Measurements from ENCODE around the gene FFAR3.

FFAR3 gene

DNA sequence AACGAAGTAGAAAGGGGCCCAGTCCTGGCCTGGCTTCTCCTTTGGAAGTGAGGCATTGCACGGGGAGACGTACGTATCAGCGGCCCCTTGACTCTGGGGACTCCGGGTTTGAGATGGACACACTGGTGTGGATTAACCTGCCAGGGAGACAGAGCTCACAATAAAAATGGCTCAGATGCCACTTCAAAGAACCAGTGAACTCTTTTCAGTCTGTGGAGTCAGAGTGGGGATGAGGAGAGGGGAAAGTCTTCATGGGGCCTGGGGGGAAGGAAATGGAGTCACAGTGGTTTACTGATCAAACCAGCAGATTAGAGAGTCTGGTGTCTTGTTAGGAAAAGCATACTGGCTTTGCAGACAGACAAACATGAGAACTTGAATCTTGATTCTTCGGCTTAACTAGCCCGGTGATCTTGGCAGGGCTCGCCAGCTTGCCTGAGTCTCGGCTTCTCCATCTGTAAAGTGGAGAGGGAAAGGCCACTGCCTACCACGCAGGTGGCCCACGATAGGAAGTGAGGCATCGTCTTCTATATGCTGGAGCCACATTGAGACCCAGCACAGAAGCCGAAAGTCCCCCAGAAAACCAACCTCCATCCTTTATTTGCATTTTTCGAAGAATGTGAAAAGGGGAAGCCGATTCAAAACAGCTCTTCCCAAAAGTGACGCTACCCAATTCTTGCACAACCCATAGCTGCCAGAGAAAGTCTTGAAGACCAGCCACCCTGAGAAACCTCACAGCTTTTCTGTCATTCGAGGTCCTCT lies 10.9 kb upstream of the FFAR3 start, which contains the start of gene FFAR1:
Gene FFAR1, plus strand, starts transcription at position 732 of the 759 bp plus-strand sequence. CDS start 3,650 bp downstream, outside the sequence.
- no peak for DNase-seq (ENCODE audit: low read depth, low spot score)
- Histone ChIP-seq H3K36me3 (ENCODE audit: insufficient read depth, insufficient read length, low read length) (no peaks in the 10 kb centered on the region), H3K9me3 (ENCODE audit: insufficient read depth, low read length) (no peaks in the 10 kb centered on the region), H3K27me3 (ENCODE audit: insufficient read depth, insufficient read length) (peaks cover 6% of the 10 kb centered on the region), H3K4me1 (ENCODE audit: insufficient read depth, insufficient read length) (peaks cover 9% of the 10 kb centered on the region), H3K9ac (ENCODE audit: insufficient read length, low read depth) (no peak within 1 kb of the TSS), H3K4me3 (ENCODE audit: insufficient read length, low read depth) (no peak within 1 kb of the TSS)
- TF ChIP-seq SUZ12 (IDR thresholded peaks at IDR 0.05; ENCODE audit: extremely low read depth, insufficient read depth, insufficient read length), result no peak
- no peak for TF ChIP-seq YY1 (IDR thresholded peaks at IDR 0.05; ENCODE audit: insufficient read depth, insufficient read length)
- TF ChIP-seq ZNF274 (IDR thresholded peaks at IDR 0.05; ENCODE audit: low read depth, low read length), result no peak

GRCh38 chr19:35347930-35348298 lies 10.3 kb upstream of the FFAR3 start:
- Histone ChIP-seq H3K27me3 (ENCODE audit: insufficient read depth, insufficient read length) (peaks cover 6% of the 10 kb centered on the region), H3K9ac (ENCODE audit: insufficient read length, low read depth) (no peak overlapping the region)

DNA sequence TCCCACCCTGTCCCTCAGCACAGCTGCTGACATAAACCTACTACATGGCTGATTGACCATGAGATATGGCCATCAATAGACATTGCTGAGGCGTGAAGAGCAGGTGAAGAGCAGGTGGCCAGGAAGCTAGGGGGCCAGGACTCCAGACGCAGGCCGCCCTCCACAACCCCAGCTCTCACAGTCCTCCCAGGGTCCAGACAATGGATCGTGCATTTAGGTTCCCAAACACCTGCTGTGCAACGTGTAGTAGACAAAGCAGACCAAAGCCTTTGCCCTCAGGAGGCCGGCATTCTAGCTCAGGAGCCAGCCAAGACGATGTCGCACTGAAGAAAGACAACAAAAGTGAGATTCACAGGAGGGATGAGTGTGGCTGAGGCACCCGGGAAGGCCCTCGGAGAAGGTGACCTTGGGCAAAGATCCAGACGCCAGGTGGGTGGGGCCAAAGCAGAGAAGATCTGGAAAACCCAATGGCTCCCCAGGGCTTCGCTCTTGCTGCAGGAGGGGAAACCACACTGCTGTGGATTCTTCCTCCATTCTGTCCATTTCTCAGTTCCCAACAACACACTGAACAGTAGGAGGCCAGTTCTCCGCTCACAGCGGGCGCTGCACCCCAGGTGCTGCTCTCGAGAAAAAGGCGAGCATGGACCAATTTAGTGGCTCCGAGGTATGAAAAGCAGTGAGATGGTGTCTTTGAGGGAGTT lies 9.2 kb upstream of the FFAR3 start:
- DNase-seq (ENCODE audit: low read depth, low spot score), result no peak
- peaks cover 6% of the 10 kb centered on the region for H3K27me3 ChIP-seq (ENCODE audit: insufficient read depth, insufficient read length)
- no peak for TF ChIP-seq ZNF274 (IDR thresholded peaks at IDR 0.05; ENCODE audit: low read depth, low read length)
- no peak for TF ChIP-seq SUZ12 (IDR thresholded peaks at IDR 0.05; ENCODE audit: extremely low read depth, insufficient read depth, insufficient read length)
- no peak for TF ChIP-seq YY1 (IDR thresholded peaks at IDR 0.05; ENCODE audit: insufficient read depth, insufficient read length)
- H3K9ac ChIP-seq (ENCODE audit: insufficient read length, low read depth), result no peak overlapping the region
- H3K4me1 ChIP-seq (ENCODE audit: insufficient read depth, insufficient read length), result peaks cover 9% of the 10 kb centered on the region
- no peak overlapping the region for H3K4me3 ChIP-seq (ENCODE audit: insufficient read length, low read depth)
- no peaks in the 10 kb centered on the region for H3K9me3 ChIP-seq (ENCODE audit: insufficient read depth, low read length)
- H3K36me3 ChIP-seq (ENCODE audit: insufficient read depth, insufficient read length, low read length), result no peaks in the 10 kb centered on the region

More at GRCh38 chr19:35347930-35348298, 10.3 kb upstream of the FFAR3 start:
- Histone ChIP-seq H3K4me1 (ENCODE audit: insufficient read depth, insufficient read length) (peaks cover 9% of the 10 kb centered on the region), H3K9me3 (ENCODE audit: insufficient read depth, low read length) (no peaks in the 10 kb centered on the region), H3K36me3 (ENCODE audit: insufficient read depth, insufficient read length, low read length) (no peaks in the 10 kb centered on the region), H3K4me3 (ENCODE audit: insufficient read length, low read depth) (no peak overlapping the region)
- TF ChIP-seq SUZ12 (IDR thresholded peaks at IDR 0.05; ENCODE audit: extremely low read depth, insufficient read depth, insufficient read length) (no peak), ZNF274 (IDR thresholded peaks at IDR 0.05; ENCODE audit: low read depth, low read length) (no peak), YY1 (IDR thresholded peaks at IDR 0.05; ENCODE audit: insufficient read depth, insufficient read length) (no peak)
- no peak for DNase-seq (ENCODE audit: low read depth, low spot score)

- H3K27me3 ChIP-seq (ENCODE audit: insufficient read depth, insufficient read length), result peaks cover 6% of the 10 kb centered on the region
- H3K9me3 ChIP-seq (ENCODE audit: insufficient read depth, low read length), result no peaks in the 10 kb centered on the region
- H3K4me1 ChIP-seq (ENCODE audit: insufficient read depth, insufficient read length), result peaks cover 6% of the 10 kb centered on the region
- no peak for DNase-seq (ENCODE audit: low read depth, low spot score)
- H3K36me3 ChIP-seq (ENCODE audit: insufficient read depth, insufficient read length, low read length), result no peaks in the 10 kb centered on the region
- TF ChIP-seq YY1 (IDR thresholded peaks at IDR 0.05; ENCODE audit: insufficient read depth, insufficient read length) (no peak), ZNF274 (IDR thresholded peaks at IDR 0.05; ENCODE audit: low read depth, low read length) (no peak), SUZ12 (IDR thresholded peaks at IDR 0.05; ENCODE audit: extremely low read depth, insufficient read depth, insufficient read length) (no peak)
- H3K9ac ChIP-seq (ENCODE audit: insufficient read length, low read depth), result no peak overlapping the region
- no peak overlapping the region for H3K4me3 ChIP-seq (ENCODE audit: insufficient read length, low read depth)
Measured at GRCh38 chr19:35349614-35350521, 8.4 kb upstream of the FFAR3 start.

DNA sequence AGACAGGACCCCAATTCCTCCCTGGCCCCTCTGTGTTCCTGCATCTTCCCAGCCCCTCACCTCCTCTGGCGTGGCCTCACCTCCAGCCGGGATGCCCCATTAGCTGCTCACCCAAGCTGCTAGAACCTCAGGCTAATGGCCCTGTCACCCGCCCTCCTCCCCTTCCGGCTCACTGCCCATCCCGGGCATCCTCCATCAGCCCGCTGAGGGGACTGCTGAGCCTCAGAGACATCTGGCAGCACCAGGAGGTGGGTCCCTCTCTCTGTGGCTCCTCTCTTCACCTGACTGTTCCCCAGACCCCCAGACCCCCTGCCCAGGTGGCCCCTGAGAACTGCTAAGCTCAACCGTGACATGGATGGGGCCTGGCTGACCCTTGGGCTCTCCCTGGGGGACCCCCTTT lies 7.7 kb upstream of the FFAR3 start:
- no peak for DNase-seq (ENCODE audit: low read depth, low spot score)
- no peak overlapping the region for H3K9ac ChIP-seq (ENCODE audit: insufficient read length, low read depth)
- H3K36me3 ChIP-seq (ENCODE audit: insufficient read depth, insufficient read length, low read length), result no peaks in the 10 kb centered on the region
- no peaks in the 10 kb centered on the region for H3K9me3 ChIP-seq (ENCODE audit: insufficient read depth, low read length)
- H3K4me1 ChIP-seq (ENCODE audit: insufficient read depth, insufficient read length), result peaks cover 3% of the 10 kb centered on the region
- H3K27me3 ChIP-seq (ENCODE audit: insufficient read depth, insufficient read length), result peaks cover 6% of the 10 kb centered on the region
- H3K4me3 ChIP-seq (ENCODE audit: insufficient read length, low read depth), result no peak overlapping the region
- TF ChIP-seq ZNF274 (IDR thresholded peaks at IDR 0.05; ENCODE audit: low read depth, low read length) (no peak), YY1 (IDR thresholded peaks at IDR 0.05; ENCODE audit: insufficient read depth, insufficient read length) (no peak), SUZ12 (IDR thresholded peaks at IDR 0.05; ENCODE audit: extremely low read depth, insufficient read depth, insufficient read length) (no peak)

DNA sequence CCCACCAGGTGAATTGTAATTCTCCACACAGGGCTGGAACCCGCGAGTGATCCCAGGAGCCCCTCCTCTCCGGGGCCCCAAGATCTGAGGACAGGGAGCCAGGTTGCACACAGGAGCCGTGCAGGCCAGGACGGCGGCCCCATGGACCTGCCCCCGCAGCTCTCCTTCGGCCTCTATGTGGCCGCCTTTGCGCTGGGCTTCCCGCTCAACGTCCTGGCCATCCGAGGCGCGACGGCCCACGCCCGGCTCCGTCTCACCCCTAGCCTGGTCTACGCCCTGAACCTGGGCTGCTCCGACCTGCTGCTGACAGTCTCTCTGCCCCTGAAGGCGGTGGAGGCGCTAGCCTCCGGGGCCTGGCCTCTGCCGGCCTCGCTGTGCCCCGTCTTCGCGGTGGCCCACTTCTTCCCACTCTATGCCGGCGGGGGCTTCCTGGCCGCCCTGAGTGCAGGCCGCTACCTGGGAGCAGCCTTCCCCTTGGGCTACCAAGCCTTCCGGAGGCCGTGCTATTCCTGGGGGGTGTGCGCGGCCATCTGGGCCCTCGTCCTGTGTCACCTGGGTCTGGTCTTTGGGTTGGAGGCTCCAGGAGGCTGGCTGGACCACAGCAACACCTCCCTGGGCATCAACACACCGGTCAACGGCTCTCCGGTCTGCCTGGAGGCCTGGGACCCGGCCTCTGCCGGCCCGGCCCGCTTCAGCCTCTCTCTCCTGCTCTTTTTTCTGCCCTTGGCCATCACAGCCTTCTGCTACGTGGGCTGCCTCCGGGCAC lies 6.7 kb upstream of the FFAR3 start:
- peaks cover 6% of the 10 kb centered on the region for H3K27me3 ChIP-seq (ENCODE audit: insufficient read depth, insufficient read length)
- H3K4me3 ChIP-seq (ENCODE audit: insufficient read length, low read depth), result no peak overlapping the region
- H3K36me3 ChIP-seq (ENCODE audit: insufficient read depth, insufficient read length, low read length), result no peaks in the 10 kb centered on the region
- H3K9me3 ChIP-seq (ENCODE audit: insufficient read depth, low read length), result no peaks in the 10 kb centered on the region
- no peak overlapping the region for H3K9ac ChIP-seq (ENCODE audit: insufficient read length, low read depth)
- peaks cover 3% of the 10 kb centered on the region for H3K4me1 ChIP-seq (ENCODE audit: insufficient read depth, insufficient read length)
- TF ChIP-seq SUZ12 (IDR thresholded peaks at IDR 0.05; ENCODE audit: extremely low read depth, insufficient read depth, insufficient read length), result no peak
- no peak for TF ChIP-seq ZNF274 (IDR thresholded peaks at IDR 0.05; ENCODE audit: low read depth, low read length)
- TF ChIP-seq YY1 (IDR thresholded peaks at IDR 0.05; ENCODE audit: insufficient read depth, insufficient read length), result no peak
- DNase-seq (ENCODE audit: low read depth, low spot score), result no peak
